CD4-positive, alpha-beta T cell treated with Interleukin-15 for 4 hours (primary cell): ENCODE measurements around the gene CYTH2.

Source experiments
- DNase-seq: peaks from one replicate; pipeline ENCODE4 v3.0.0-alpha.2; 2020; ENCODE audit warnings: low spot score

Gene CYTH2

GRCh38 chr19:48469289-48469881, at the start of gene CYTH2:
TSS of gene CYTH2 (plus strand) at chr19:48469369. CDS start at chr19:48469508, 139 bp downstream.
- DNase-seq = peak; percentile 72

GRCh38 chr19:48421548-48421947, 47.6 kb upstream of the CYTH2 start:
- DNase-seq = no peak

- no peak for DNase-seq
Observed at GRCh38 chr19:48424694-48425219, 44.4 kb upstream of the CYTH2 start.

GRCh38 chr19:48428670-48429069, 40.5 kb upstream of the CYTH2 start:
- no peak for DNase-seq

GRCh38 chr19:48433337-48433736, 35.8 kb upstream of the CYTH2 start:
- DNase-seq = no peak

GRCh38 chr19:48436586-48436985, 32.6 kb upstream of the CYTH2 start:
- DNase-seq = no peak

- DNase-seq = no peak
Observed at GRCh38 chr19:48441360-48442050, 27.7 kb upstream of the CYTH2 start.

- DNase-seq = no peak
Observed at GRCh38 chr19:48442116-48443035, 26.8 kb upstream of the CYTH2 start.

- no peak for DNase-seq
Observed at GRCh38 chr19:48443256-48443655, 25.9 kb upstream of the CYTH2 start.

- DNase-seq = no peak
Observed at GRCh38 chr19:48443731-48444128, 25.4 kb upstream of the CYTH2 start.

- no peak for DNase-seq
Observed at GRCh38 chr19:48444129-48444935, 24.8 kb upstream of the CYTH2 start.

- DNase-seq = no peak
Observed at GRCh38 chr19:48444936-48445200, 24.3 kb upstream of the CYTH2 start.

GRCh38 chr19:48445256-48445605, 23.9 kb upstream of the CYTH2 start:
- peak; percentile 41 for DNase-seq

GRCh38 chr19:48445606-48446481, 23.3 kb upstream of the CYTH2 start, which contains the start of gene GRWD1:
TSS of gene GRWD1 (plus strand) at chr19:48445983. CDS start at chr19:48446006, 23 bp downstream.
- peak; percentile 94 for DNase-seq

- DNase-seq = no peak
Observed at GRCh38 chr19:48446579-48446978, 22.6 kb upstream of the CYTH2 start.

- DNase-seq = no peak
Observed at GRCh38 chr19:48448563-48448962, 20.6 kb upstream of the CYTH2 start.

- DNase-seq = no peak
Observed at GRCh38 chr19:48450441-48450840, 18.7 kb upstream of the CYTH2 start.

GRCh38 chr19:48450863-48451262, 18.3 kb upstream of the CYTH2 start:
- no peak for DNase-seq

GRCh38 chr19:48451624-48452023, 17.5 kb upstream of the CYTH2 start:
- DNase-seq = no peak

- DNase-seq = no peak
Observed at GRCh38 chr19:48452289-48453190, 16.6 kb upstream of the CYTH2 start.
